Prostate gland (tissue), 2 donors: ENCODE measurements around the gene CHD5.

Experiments used
- CTCF ChIP-seq, 4 experiments: fragments of 200-600 bp in 2 of 4; fragments of 450-650 bp in 2 of 4; sonication (generic) in 2 of 4; IDR thresholded peaks; 1 replicate in 3 of 4; 2 replicates in 1 of 4; pipeline ENCODE4 v1.5.1; 2016 to 2019; ENCODE audit warnings: antibody characterized with exemption in 4 of 4, mild to moderate bottlenecking in 2 of 4, moderate library complexity in 2 of 4
- POLR2A ChIP-seq: fragments of 450-650 bp; IDR thresholded peaks from one replicate; pipeline ENCODE4 v1.6.1; 2016; ENCODE audit warnings: antibody characterized with exemption, mild to moderate bottlenecking

GRCh38 chr1:6162773-6163172 lies 17.3 kb downstream of the CHD5 start:
- TF ChIP-seq POLR2A (no peak), CTCF (IDR thresholded peaks at IDR 0.05) (no peak)
